HG02642 (cell line): ENCODE measurements around the gene SMC4.

Source experiments
- ATAC-seq: cut with Tn5 transposase; IDR thresholded peaks from one replicate; pipeline ENCODE4 v1.9.1; 2021; ENCODE audit warnings: mild to moderate bottlenecking; ENCODE audit not compliant: unreplicated experiment, poor library complexity

SMC4 gene

GRCh38 chr3:160473978-160474377 is 74.5 kb downstream of the SMC4 start:
- no peak for ATAC-seq

- no peak for ATAC-seq
Measured at GRCh38 chr3:160474416-160474838, 75.0 kb downstream of the SMC4 start.

- no peak for ATAC-seq
Measured at GRCh38 chr3:160475153-160475552, 75.7 kb downstream of the SMC4 start.

- ATAC-seq: no peak
Measured at GRCh38 chr3:160475884-160476283, 76.4 kb downstream of the SMC4 start.

- no peak for ATAC-seq
Measured at GRCh38 chr3:160477750-160478149, 78.3 kb downstream of the SMC4 start.

- no peak for ATAC-seq
Measured at GRCh38 chr3:160478338-160478737, 78.9 kb downstream of the SMC4 start.

- ATAC-seq: no peak
Measured at GRCh38 chr3:160479376-160479775, 79.9 kb downstream of the SMC4 start.

- no peak for ATAC-seq
Measured at GRCh38 chr3:160480931-160481330, 81.5 kb downstream of the SMC4 start.

GRCh38 chr3:160481856-160482255 is 82.4 kb downstream of the SMC4 start:
- no peak for ATAC-seq

- ATAC-seq: no peak
Measured at GRCh38 chr3:160482796-160483195, 83.3 kb downstream of the SMC4 start.
